Measurements from ENCODE around the gene GPC3. TPM values are rescaled to one million over a fixed set of nuclear protein-coding genes. Genes with fewer than 3 reads are reported as not detected.

The GPC3 gene
- total RNA-seq, 1 donor, result under 0.01 TPM

DNA sequence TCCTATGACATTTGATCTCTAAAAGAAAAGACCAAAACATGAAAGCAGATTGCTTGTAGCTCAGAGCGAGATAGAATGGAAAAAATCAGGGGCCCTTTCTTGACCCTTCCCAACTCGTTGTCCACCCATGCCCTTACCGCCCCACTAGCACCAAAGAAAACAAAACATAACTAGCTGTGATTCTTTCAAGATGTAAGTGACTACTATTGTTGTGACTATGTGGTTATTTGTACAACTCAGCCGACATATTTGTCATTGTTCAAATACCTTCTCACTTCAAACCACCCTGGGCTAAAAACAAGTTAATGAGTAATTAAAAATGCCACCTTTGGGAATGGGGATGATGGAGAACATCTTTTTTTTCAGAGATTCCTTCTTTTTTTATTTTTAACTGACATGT is 399.0 kb downstream of the GPC3 start:
- DNase-seq (ENCODE audit: low read depth in 2 of 3, low spot score in 2 of 3), result no peak

DNA sequence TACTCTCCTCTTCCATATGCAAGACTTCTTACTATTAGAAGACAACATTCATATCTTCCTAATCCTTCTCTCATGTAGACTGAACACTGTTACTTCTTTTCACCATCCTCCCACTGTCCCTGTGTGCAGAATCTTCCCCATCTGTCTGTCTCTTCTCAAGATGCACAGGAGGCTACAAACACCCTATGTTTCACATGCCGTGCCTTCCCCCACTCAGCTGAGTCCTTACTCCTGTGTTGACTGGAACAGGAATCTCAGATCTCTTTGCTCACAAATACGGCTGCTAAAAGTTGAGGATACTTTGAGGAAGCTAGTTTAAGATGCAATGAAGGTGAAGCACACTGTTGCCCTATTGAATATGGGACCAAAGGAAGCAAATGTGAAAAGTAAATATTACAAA is 401.6 kb downstream of the GPC3 start:
- DNase-seq (ENCODE audit: low read depth in 2 of 3, low spot score in 2 of 3), result no peak

DNA sequence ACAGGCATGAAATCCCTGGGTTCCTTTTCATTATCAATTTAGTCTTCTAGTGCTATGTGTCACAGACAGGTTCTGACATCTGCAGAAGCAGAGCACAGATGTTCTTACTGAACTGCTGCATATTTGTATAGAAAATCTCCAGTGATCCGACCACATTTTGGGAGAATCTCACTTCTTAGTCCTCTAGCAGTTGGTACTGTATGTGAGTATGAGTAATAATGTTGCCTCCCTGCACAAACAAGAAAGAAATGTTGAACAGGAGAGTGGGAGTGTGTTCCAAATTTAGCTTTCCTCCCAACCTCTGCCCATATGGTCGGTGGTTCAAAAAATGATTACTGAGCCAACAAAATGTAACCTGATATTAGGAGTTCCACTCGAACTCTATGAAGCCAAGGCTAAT is 404.8 kb downstream of the GPC3 start:
- DNase-seq (ENCODE audit: low read depth in 2 of 3, low spot score in 2 of 3), result no peak

DNA sequence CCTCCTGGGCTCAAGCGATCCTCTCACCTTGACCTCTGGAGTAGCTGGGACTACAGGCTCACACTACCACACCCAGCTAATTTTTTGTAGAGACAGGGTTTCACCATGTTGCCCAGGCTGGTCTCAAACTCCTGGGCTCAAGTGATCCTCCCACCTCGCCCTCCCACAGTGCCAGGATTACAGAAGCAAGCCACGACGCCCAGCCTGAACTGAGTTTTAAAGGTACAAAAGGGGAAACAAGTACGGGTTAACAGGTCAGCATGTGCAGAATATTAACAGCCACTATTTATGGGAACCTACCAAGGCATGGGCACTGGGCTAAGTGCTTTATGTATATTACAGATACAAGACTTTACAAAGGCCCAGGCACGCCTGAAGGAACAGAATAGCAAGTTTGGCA is 405.8 kb downstream of the GPC3 start:
- no peak for DNase-seq (ENCODE audit: low read depth in 2 of 3, low spot score in 2 of 3)

DNA sequence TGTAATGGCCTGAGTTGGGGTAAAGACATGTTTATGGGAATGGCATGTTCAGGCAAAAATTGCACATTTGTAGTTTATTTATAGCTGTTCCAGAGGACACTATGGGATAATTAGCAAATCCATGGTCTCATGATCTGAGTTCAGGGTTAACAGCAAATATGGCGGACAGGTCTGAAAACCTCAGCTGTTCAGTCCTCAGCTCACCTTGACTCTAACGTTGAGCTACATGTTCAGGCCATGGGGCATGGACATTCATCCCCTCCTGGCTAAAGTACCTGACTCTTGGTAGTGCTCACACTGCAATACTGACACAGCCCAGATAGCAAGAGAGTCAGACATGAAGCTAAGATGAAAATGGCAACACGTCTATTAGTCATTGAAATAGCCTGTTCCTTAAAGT is 408.5 kb downstream of the GPC3 start:
- no peak for DNase-seq (ENCODE audit: low read depth in 2 of 3, low spot score in 2 of 3)

DNA sequence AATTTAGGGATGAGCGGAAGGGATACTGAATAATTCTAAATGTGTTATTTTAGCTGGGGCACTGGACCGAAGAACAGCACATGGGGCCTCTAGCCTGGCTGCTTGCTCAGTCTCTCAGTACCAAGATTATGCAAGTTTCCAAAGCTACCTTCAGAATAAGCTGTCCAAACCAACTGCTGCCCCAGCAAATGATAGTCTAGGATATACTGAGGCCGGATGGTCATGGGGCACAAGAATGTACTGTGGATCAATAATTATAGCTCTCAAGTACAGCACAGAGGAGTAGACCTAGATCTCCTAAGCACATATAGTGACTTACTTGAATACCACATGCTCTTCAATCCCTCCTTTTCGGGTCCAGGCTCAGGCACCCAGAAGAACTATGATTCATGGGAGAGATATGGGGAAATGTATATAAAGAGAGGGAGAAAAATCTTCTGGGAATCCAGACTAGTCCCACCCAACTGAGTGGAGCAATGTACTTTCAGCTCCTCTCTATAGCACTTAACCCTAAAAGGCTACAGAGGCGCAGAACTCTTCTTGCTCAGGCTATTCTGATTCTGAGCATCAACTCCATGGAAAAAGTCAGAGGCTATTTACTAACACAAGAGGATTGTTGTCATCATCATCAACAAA is 409.8 kb downstream of the GPC3 start:
- no peak for DNase-seq (ENCODE audit: low read depth in 2 of 3, low spot score in 2 of 3)

DNA sequence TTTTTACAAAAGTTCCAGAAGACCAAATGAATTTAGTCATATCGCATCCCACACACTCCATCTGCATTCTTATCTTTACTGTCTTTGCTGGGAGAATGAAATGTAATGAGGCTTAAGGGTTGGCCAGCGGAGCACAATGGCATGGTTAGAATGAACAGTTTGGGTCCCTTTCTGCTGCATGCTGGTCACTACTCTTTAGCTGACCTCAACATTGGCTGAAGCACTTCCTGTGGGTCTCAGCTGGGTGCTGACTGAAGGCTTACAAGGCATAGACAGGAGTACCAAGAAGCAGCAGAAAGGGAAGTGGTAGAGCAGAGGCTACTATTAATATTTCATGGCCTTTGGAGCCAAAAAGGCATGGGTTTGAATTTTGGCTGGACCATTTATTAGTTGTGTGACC is 410.7 kb downstream of the GPC3 start:
- DNase-seq (ENCODE audit: low read depth in 2 of 3, low spot score in 2 of 3), result no peak

DNA sequence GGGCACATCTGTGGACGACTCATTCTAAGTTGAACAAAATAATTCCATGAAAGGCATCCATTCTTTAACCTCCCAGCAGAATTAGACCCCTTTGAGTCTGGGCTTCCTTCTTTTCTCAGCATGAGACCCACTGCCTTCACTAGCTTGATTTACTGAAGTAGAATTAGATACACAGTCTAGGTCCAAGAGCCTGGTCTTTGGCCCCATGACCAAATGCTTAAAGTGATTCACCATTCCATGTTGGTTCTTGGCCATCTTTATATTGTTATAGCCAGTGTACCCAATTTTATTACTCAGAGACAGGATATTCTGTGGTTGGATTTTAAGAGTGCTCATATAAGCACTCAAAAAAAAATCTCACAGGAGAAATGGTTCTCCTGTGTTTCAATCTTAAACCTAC is 414.8 kb downstream of the GPC3 start:
- DNase-seq (ENCODE audit: low read depth in 2 of 3, low spot score in 2 of 3), result no peak

DNA sequence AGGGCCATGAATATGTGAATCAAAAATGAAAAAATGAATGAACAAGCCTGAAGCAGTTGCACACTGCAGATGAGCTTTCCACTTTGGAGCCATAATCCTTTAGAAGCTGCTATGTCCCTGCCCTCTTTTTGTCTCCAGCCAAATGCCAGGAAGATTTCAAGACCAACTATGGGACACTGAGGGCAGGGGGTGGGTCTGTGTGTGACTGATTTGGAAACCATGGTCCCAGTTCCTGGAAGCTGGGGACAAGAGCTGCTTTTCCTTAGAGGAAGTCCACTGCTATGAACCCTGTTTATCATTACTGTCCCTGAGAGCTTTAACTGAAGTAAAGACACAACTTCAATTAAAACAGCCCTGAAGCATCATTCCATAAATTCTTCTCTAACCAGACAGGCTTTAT is 416.2 kb downstream of the GPC3 start:
- DNase-seq (ENCODE audit: low read depth in 2 of 3, low spot score in 2 of 3), result no peak

DNA sequence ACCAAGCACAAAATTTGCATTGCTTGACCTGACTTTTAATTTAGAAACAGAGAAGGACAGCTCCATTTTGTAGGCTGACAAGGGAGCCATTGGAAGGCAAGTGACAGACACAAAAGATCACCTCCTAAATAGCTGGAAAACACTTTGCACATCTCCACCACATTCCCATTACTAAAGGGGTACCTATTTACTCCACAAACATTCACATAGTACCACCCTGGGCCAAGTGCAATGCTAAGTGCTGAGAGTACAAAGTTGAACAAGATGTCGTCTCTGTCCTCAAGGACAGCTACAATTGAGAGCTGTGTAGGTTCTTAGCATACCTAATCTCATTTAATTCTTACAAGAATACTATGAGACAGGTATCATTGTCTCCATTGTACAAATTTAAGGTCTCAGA is 417.3 kb downstream of the GPC3 start:
- DNase-seq (ENCODE audit: low read depth in 2 of 3, low spot score in 2 of 3), result no peak

DNA sequence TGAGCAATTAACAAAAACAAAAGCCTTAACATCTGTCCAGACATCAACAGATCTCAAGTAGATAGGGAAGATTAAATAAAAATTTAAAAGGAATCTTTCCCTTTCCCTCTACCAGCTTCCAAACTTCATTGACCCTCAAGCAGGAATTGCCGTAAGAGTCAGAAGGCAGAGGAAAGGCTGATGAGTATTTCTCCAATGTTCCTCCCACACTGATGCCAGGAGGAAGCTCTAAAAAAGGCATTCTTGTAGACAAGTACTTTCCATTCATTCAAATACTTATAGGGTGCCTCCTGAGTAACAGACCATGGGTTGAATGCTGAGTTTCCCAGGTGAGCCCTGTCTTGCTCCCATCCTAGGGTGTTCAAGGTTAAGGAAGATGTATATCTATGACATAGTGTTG is 418.5 kb downstream of the GPC3 start:
- no peak for DNase-seq (ENCODE audit: low read depth in 2 of 3, low spot score in 2 of 3)

DNA sequence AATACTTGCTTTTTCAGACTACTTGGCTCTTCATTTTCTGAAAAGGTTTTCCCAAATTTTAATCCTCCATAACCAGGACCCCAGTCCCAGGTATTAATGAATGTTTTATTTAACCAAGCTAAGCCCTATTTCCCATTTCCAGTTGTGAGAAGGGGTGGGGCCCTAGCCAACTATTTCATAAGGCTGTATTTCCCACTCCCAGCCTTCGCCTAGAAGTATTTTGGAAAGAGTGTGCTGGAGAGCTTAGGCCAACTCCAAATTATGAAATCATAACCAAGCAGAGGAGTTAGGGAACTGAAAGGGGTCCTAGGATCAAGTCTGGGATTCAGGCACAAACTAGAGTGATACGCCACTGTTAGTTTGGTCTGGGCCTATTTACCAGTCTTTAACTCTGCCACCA is 421.7 kb downstream of the GPC3 start:
- DNase-seq (ENCODE audit: low read depth in 2 of 3, low spot score in 2 of 3), result no peak

DNA sequence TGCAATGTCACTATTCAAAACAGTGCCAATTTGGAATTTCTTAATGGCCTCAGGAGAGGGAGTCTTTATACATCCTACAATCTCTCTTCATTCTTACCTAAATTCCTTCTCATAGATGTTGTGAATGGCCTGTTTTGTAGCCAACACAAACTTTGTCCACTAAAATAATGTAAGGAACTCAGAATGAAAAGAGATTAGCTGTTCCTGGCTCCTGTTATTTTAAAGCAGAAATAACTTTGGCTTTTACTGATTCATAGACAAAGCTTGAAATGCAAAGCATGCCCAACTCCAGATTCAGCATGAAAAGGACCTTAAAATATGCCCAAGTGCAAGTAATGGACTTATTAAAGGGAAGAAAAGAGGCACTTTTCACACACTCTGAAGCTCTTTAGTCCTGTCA is 424.1 kb downstream of the GPC3 start:
- DNase-seq (ENCODE audit: low read depth in 2 of 3, low spot score in 2 of 3), result no peak

DNA sequence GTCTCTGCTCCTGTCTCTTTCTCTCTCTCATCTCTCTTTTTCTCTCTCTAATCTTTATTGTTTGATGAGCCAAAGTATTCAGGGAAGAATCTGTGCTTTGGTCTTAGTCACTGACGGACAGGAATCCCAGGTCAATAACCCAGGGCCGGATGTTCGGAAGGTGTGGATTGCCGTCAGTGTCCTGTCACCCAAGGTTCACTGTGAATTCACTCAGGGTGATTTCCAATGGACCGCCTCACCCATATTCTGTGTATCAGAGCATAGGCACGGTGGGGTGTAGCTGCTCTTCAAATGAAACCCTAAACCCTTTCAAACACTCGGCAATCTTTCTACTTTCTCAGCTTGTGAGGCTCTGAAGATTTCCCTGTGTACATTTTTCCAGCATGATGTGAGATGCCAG is 425.5 kb downstream of the GPC3 start:
- DNase-seq (ENCODE audit: low read depth in 2 of 3, low spot score in 2 of 3), result no peak

DNA sequence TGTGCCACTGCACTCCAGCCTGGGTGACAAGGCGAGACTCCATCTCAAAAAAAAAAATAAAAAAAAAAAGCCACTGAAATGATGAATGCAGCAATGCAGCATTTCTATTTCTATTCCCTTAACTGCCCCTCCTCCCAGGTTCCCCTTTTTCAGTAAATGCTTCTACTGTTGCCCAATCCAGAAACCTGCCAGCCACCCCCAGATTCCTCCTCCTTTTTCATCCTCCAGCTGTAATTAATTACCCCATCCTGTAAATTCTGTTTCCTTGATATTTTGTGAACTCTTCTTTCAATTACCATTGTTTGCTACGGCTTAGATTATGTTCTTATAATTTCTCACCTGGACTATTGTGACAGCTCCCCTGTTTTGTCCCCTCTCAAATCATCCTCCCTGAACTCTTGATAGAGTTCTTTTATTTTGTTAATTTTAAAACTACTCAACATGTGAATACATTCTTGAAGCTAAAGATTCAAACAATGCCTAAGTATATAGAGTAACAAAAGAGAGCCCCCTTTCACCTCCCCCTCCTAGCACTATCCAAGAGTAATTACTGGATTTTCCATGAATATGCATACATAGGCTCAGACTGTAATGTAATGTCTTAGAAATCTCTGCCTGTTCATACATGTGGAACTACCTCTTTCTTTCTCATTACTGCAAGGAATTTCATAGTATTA is 429.5 kb downstream of the GPC3 start:
- DNase-seq (ENCODE audit: low read depth in 2 of 3, low spot score in 2 of 3), result no peak

DNA sequence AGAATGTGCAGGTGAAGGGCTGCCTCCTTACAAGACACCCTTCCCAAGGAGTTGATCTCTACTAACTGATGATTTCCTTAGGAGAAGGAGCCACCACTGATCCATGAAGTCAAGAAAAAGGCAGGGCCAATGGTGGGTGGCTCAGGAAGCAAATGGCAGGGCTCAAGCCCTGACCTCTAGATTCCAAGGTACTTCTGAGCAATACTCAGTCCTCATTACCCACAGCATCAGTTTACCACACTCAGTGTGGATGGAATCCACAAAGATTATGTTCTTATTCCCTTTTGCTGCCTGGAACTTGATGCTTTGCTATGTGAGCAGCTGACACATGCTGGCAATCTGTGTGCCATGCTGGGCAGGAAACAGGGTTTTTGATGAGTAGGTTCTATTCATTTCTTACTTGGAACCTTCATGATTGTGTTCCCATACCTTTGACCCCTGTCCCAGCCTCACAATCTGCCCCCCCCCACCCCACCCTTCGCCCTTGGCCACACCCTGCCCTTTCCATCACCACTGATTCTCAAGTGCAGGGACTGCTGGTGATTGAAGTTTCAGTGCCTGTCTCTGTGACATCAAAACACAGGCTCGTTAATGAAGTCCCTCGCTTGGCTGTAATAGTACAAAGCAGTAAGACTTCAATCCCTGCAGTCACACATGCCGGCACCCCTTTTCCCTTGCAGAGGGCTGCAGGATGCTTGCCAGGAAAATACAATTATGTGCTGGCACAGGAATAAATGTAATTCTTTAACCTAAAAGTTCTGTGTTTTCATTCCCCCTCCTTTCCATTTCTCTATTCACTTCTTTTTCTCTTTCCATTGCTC is 434.5 kb downstream of the GPC3 start:
- no peak for DNase-seq (ENCODE audit: low read depth in 2 of 3, low spot score in 2 of 3)

DNA sequence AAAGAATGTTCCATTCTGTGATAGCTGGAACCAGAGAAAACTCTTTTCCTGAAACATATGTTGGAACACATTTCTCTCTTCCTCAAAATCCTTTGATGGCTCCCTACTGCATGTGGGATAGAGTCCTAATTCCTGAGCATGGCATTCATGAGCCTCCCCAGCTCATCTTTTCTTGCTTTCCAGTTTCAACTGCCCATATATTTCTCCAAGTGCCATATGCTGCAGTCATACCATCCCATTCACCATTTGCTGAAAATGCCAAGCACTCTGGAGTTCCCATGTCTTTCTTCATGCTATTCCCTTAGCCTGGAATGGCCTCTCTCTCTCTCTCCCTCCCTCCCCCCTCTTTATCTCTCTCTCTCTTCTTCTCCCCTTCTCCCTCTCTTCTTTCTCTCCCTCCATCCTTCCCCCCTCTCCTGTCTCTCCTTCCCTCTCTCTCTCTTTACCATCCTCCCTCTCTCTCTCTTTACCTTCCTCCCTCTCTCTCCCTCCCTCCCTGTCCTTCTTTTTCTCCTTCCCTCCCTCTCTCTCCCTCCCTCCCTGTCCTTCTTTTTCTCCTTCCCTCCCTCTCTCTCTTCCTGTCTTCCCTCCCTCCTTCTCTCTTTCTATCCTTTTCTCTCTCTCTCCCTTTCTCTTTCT is 436.0 kb downstream of the GPC3 start:
- no peak for DNase-seq (ENCODE audit: low read depth in 2 of 3, low spot score in 2 of 3)

DNA sequence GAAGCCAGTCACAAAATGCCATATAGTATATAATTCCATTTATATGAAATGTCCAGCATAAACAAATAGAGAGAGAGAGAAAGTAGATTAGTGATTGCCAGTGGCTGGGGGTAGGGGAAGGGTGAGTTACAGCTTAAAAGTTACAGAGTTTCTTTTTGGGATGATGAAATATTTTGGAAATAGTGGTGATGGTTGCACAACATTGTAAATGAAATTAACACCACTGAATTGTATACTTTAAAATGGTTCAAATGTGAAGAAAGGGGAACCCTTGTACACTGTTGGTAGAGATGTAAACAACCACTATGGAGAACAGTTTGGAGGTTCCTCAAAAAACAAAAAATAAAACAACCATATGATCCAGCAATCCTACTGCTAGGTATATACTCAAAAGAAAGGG is 439.0 kb downstream of the GPC3 start:
- DNase-seq (ENCODE audit: low read depth in 2 of 3, low spot score in 2 of 3), result no peak

DNA sequence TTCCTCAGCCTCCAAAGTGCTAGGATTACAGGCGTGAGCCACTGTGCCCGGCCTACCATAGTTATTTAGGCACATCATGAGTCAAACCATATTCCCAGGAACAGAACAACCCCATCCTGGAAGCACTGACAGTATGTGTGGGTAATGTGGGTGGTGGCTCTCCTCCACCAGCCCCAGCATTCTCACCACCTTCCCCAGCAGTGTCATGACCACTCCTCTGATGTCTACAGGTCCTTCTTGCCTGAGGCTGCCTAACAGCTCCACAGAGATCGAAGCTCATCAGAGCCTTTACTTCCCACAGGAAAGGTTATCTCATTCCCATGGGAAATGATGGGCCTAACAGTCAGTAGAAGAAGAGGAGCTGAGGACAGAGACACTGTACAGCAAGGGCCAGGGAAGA is 440.6 kb downstream of the GPC3 start:
- no peak for DNase-seq (ENCODE audit: low read depth in 2 of 3, low spot score in 2 of 3)

DNA sequence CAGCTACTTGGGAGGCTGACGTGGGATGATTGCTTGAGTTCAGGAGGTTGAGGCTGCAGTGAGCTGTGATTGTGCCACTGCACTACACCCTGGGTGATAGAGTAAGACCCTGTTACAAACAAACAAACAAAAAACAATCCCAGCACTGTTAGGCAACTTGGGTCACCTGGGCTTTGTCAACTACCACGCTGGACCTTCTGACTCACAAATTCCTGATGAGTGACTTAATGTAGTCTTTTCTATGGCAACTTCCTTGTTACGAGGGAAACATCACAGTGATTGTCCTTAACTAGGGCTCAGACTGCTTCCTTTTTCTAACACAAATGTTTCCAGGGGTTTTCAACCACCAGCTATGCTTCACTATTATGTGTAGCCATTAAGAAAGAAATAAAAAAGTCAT is 441.3 kb downstream of the GPC3 start:
- DNase-seq (ENCODE audit: low read depth in 2 of 3, low spot score in 2 of 3), result no peak

DNA sequence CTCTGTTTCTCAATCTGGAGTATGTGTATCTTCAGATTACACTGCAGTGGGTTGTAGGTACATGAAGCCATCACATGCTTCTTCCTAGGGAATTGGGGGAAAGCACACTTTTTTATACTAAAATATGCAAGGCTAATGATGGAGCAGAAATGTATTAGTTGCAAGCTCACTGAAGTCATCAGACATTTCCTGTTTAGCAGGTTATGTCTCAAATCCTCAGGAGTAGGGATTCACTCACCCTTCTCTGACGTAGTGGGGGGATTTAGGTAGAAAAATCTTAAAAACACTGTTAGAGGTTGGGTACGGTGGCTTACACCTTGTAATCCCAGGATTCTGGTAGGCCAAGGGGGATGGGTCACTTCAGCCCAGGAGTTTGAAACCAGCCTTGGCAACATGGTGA is 441.7 kb downstream of the GPC3 start:
- no peak for DNase-seq (ENCODE audit: low read depth in 2 of 3, low spot score in 2 of 3)

DNA sequence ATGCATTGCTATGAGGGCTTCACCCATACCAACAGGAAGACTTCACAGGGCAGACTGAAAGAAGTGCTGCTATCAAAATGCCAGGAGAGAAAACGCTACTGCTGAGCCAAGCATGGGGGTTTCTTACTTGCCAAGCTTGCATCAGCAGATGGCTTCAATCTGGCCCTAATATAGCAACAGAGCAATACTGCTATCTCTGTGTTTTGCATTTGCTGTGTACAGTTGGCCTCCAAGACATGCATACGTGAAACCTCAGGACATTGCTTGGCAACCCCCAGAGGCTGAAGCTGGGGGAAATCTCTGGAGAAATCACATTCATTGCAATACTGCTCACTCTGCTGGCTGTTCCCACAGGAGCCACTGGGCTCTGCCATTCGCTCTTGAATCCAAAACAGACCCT is 442.9 kb downstream of the GPC3 start:
- DNase-seq (ENCODE audit: low read depth in 2 of 3, low spot score in 2 of 3), result no peak
